ENCODE measurements around the gene MBNL2. TPM values are rescaled to one million over a fixed set of nuclear protein-coding genes. Genes with fewer than 3 reads are reported as not detected.

The MBNL2 gene
- total and polyA plus RNA-seq, 10 of the 15 experiments (the other 5 are each of a cell fraction or from before 2014, with no cell fraction given), result 1.6 to 9.7 (median 6.7) TPM

DNA sequence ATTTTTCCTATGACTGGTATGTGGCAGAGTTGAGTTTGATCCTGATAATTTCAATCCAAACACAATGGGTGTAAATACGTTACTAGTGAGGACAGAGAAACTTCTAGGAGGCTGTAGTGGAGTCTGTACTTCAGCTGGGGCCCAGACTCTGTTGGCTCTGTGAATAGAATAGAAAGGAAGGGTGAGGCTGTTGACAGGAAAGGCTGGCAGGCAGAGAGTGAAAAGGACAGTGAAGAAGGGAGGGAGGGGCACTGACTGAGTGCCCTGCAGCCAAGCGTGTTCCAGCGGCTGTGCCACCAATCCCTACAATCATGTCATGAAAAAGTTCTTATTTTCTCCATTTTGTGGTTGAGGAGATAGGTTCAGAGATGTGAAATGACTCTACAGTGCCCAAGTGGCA, 80.5 kb downstream of the MBNL2 start (continued):
- TF ChIP-seq ZBTB40 (IDR thresholded peaks at IDR 0.05; ENCODE audit: borderline replicate concordance) (no peak), POLR2A (IDR thresholded peaks at IDR 0.05; ENCODE audit: low read depth, low read length) (no peak)

DNA sequence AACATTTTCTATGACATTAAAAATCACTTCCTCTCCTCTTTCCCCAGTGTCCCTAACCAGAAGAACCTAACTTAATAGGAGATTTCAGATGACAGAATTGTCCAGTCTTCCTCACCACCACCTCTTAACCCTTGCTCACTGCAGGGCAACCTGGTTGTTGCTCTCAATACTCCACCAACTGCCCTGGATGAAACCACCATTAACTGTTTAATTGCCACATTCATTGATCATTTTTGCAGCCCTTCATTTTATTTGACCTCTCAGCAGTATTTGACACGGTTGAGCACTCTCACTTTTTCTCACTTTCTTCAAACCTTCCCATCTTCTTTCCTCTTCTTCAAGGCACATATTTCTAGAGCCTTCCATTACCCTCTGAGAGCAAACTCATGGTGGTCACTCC, 84.0 kb downstream of the MBNL2 start:
- no TSS peak for BruUV-seq (replicated peaks)
- no peak overlapping the region for H3K4me2 ChIP-seq (ENCODE audit: control insufficient read depth, insufficient read depth)
- no peaks in the 10 kb centered on the region for H3K4me1 ChIP-seq (ENCODE audit: control insufficient read depth, insufficient read depth, low read length)
- 11% methylated on average over 1 of the region's 1 CpG for WGBS (ENCODE audit: insufficient coverage, insufficient replicate concordance, low lambda C conversion rate, missing lambda C conversion rate)
- ChIA-PET SMC1A (ENCODE audit: uncharacterized antibody, unreplicated experiment) (no interaction called here), POLR2A (no interaction called here), CTCF (interaction anchor here (1.0 kb wide), 1 partner anchor 54 kb away, joined by 3 read pairs; no protein-coding TSS in a partner anchor), RAD21 (ENCODE audit: unreplicated experiment) (no interaction called here)
- H3K9me3 ChIP-seq (replicated peaks; ENCODE audit: control insufficient read depth, insufficient read depth, low read length), result no peaks in the 10 kb centered on the region
- no peak overlapping the region for H2AFZ ChIP-seq (ENCODE audit: control insufficient read depth, low read depth, low read length)
- intact Hi-C loops (cut with micrococcal nuclease; ENCODE audit: unreplicated experiment), result no loop called here
- no peaks in the 10 kb centered on the region for H3K27me3 ChIP-seq (replicated peaks in 1 of 2; ENCODE audit: control insufficient read depth in 2 of 2, insufficient read depth in 2 of 2, low read length in 1 of 2)
- no peak overlapping the region for H3K4me3 ChIP-seq
- FAIRE-seq (no peak), DNase-seq (ENCODE audit: low read depth, low spot score) (no peak), ATAC-seq (no peak)
- no peaks in the 10 kb centered on the region for H3K79me2 ChIP-seq (ENCODE audit: control insufficient read depth, insufficient read depth, low read length)
- no peaks in the 10 kb centered on the region for H4K20me1 ChIP-seq (ENCODE audit: control insufficient read depth, insufficient read depth)
- H3K36me3 ChIP-seq (ENCODE audit: control insufficient read depth in 2 of 2, insufficient read depth in 2 of 2, low read length in 1 of 2), result no peaks in the 10 kb centered on the region
- in situ Hi-C loops (cut with MboI), result no loop called here
- H3K27ac ChIP-seq (ENCODE audit: control insufficient read depth, insufficient read depth), result no peak overlapping the region
- no peak overlapping the region for H3K9ac ChIP-seq (ENCODE audit: control insufficient read depth, insufficient read depth, low read length)
- TF ChIP-seq USF1 (IDR thresholded peaks at IDR 0.05; ENCODE audit: borderline replicate concordance, extremely low read length, insufficient read depth, low read depth, low read length) (no peak), CREB1 (IDR thresholded peaks at IDR 0.05; ENCODE audit: low read depth) (no peak), YY1 (IDR thresholded peaks at IDR 0.05; ENCODE audit: low read depth, low read length) (no peak), BHLHE40 (IDR thresholded peaks at IDR 0.05; ENCODE audit: borderline replicate concordance in 1 of 2, low read depth in 2 of 2, low read length in 1 of 2) (no peak), ZNF274 (IDR thresholded peaks at IDR 0.05; ENCODE audit: insufficient read depth, insufficient read length) (no peak), TCF7 (IDR thresholded peaks at IDR 0.05; ENCODE audit: borderline replicate concordance) (no peak), E4F1 (IDR thresholded peaks at IDR 0.05; ENCODE audit: borderline replicate concordance, partially characterized antibody) (no peak), NFIC (IDR thresholded peaks at IDR 0.05; ENCODE audit: low read depth, low read length) (no peak), KAT2A (conservative IDR thresholded peaks at IDR 0.05; ENCODE audit: control insufficient read depth, low read depth, low read length) (no peak), FOXK2 (IDR thresholded peaks at IDR 0.05) (no peak), NFXL1 (IDR thresholded peaks at IDR 0.05; ENCODE audit: borderline replicate concordance) (no peak), CHD1 (IDR thresholded peaks at IDR 0.05; ENCODE audit: low read depth, low read length) (no peak), RB1 (IDR thresholded peaks at IDR 0.05; ENCODE audit: borderline replicate concordance) (no peak)
- TF ChIP-seq, protein P1, sequence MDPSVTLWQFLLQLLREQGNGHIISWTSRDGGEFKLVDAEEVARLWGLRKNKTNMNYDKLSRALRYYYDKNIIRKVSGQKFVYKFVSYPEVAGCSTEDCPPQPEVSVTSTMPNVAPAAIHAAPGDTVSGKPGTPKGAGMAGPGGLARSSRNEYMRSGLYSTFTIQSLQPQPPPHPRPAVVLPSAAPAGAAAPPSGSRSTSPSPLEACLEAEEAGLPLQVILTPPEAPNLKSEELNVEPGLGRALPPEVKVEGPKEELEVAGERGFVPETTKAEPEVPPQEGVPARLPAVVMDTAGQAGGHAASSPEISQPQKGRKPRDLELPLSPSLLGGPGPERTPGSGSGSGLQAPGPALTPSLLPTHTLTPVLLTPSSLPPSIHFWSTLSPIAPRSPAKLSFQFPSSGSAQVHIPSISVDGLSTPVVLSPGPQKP (IDR thresholded peaks at IDR 0.05; ENCODE audit: low read depth, low read length), result no peak

Measured in GM12878 (cell line).